HG03439 (cell line): ENCODE measurements around the gene ABCB4.
A peak's percentile ranks its signal among the peaks of the same experiment; 100 is the strongest.

Experiments used
- ATAC-seq: cut with Tn5 transposase; IDR thresholded peaks from one replicate; pipeline ENCODE4 v1.9.1; 2021; ENCODE audit warnings: mild to moderate bottlenecking, moderate library complexity; ENCODE audit not compliant: unreplicated experiment

Gene ABCB4

DNA sequence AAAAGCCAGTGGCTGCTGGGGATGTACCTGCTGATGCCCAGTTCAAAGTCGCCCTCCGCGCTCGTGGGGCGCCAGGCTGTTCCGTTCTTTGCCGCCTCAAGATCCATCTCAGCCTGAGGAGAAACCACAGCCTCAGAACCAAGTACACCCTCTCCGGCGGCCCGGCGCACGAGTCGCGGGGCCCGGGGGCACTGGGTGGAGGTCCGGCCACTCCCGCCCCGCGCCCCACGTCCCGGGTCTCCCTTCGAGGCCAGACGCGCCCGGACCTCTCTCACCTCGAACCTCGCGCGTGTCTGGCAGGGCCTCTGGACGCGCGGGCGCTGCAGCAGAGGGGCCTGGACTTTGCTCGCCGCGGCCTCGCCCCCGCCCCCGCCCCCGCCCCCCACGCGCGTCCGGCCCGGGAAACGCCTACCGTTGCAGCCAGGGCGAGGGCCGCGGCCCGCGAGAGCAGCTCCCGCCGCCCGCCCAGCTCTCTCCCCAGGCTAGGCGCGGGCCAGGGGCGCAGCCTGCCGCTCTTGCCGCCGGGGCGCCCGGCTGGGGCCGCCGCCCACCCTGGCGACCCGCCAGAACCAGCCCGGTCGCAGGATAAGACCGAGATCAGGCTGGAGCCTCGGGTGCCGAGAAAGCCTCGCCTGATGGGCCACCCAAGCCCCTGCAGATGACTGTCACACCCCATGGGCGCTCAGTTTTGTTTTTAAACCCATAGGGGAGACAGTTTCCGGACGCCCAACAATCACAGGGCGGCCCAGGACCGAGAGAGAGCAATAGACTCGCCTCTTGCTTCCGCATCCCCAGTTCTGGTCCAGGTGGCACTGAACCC, at the start of gene ABCB4:
TSS of gene ABCB4 (minus strand) at position 322 of the 820 bp plus-strand sequence. CDS start at position 107, 215 bp downstream.
- peak; percentile 27 for ATAC-seq

GRCh38 chr7:87518735-87519134, 43.3 kb upstream of the ABCB4 start:
- no peak for ATAC-seq

DNA sequence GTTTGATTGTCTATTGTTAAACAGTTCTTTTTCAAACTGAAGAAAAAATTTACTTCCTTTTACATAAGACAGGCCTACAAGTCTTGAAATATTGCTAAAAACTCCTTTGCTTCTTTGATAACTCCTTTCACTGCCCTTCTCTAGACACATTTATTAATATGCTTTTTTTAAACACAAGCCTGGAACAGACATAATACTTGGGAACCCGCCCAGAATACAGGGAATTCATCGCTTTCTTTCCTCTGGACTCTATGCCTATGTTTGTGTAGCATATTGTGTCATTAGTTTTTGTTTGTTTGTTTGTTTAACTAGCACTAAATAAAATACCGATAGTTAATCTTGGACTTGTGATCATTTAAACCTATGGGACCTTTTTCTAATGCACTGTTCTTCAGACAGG, 42.4 kb upstream of the ABCB4 start:
- ATAC-seq: no peak

- ATAC-seq: no peak
Observed at GRCh38 chr7:87517136-87517815, 41.8 kb upstream of the ABCB4 start.

DNA sequence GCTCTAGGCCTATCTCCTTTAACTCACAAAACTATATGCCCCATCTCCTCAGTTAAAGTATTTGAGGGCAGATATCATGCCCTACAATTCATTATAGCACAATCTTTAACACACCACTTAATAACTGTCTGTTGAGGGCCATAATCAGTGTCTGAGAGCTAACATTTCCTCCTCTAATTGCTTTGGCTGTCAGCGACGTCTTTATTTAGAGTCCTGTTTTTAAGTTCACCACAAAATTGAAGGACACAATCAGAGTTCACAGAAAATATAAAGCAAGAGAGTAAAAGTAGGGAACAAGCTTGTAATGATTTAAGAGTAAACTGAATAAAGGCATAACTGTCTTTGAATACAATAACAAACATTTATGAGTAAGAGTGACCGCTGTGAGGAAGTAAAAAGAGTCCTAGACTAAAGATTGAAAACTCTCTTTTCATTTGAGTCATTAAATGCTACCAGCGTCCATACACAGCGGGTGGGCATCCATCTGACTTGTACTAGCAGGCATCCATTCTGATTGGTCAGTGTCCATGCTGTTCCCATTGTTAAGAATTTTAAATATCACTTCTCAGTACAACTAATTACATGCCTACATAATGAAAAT, 38.4 kb upstream of the ABCB4 start:
- no peak for ATAC-seq

DNA sequence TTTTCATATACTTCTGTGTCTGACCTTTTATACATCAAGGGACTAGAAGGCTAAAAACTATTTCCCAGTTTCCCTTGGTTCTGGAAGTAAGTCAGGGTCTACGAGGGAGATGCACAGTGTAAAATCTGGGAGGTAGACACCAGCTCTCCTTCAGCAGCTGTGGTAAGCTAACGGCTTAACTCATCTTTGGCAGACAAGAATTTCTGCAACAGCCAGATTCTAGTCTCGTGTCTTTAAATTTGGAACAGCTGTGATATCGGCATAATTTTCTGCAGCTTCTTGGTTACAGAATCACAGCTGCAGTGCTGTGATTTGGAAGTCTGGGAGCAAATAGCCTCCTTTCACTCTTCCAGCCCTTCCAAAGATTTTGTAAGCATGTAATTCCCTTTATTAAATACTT, 37.4 kb upstream of the ABCB4 start:
- no peak for ATAC-seq

GRCh38 chr7:87511510-87511909, 36.0 kb upstream of the ABCB4 start:
- no peak for ATAC-seq

DNA sequence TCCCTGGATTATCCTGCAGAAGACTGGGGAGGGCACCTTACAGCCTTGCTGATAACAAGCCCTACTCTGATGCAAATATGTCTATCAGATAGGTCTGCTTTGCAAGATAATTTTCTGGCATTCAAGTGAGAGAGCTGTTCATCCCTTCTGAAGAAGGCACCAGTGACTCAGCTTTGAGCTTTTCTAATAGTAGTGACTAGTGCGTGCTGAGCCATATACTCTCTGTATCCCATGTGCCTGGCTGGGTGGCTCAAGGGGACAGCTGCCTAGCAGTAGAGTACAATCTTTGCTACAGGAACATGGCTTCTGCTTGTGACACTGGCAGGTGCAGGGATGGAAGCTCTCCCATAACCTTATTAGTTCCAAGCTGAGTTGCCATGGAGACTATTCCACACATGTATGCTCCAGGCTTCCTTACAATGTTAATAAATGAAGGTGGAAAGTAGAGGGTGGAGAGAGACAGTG, 35.0 kb upstream of the ABCB4 start:
- no peak for ATAC-seq

DNA sequence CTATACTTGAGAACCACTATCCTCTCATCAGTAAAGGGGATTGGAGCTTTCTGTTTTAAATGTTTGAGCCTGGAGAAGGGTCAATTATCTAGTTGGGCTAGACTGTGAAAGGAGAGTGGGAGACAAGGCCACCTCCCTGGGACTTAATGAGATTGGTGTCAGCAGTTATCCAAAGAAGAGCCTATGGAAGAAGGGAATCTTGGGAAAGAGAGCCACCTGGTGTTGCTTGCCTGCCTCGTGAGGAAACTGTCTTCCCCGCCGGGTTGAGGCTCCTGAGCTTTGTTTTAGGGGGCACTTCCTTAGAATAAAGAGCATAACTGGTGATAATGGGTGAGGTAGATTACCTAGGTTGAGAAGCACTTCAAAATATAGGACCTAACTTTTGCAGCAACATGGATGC, 32.0 kb upstream of the ABCB4 start:
- no peak for ATAC-seq

DNA sequence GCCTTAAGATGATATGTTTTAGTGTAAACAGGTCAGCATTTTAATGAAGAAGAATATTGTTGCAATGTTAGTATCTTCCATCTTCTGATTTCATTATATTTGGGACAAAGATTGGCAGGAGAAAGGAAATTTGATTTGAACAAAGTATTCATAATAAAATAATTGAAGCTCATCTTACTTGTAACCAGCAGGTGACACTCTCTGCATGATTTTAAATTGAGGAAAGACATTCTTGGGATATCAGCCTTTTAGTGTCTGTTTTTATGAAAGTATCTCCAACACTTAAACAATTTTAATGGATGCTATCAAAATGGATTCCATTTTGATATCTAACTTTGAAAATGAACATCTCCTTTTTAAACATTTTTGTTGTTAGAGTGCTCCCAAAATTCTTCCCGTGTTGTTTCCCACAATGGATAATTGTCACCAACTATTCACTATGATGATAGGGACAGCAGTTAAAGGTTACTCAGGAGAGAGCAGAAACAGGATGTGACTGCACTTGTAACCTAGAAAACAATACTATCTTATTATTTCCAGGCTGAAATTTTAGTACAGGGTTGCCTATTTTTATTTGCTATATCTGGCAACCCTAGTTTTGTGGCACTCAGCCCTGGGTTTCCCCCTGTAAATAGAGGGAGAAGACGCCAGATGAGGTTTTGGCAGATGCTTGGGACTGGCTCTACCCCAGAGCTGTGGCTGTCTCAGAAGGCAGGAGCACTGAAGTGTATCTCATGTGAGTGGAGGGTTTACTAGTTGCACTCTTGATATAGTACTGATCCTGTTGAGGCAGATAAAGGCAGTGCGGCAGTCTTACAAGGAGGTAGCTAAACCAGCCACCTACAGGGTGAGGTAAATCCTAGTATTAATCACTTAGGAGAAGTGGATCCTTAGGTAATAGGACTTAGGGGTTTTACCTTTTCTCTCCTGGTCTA, 31.0 kb upstream of the ABCB4 start:
- ATAC-seq: no peak

DNA sequence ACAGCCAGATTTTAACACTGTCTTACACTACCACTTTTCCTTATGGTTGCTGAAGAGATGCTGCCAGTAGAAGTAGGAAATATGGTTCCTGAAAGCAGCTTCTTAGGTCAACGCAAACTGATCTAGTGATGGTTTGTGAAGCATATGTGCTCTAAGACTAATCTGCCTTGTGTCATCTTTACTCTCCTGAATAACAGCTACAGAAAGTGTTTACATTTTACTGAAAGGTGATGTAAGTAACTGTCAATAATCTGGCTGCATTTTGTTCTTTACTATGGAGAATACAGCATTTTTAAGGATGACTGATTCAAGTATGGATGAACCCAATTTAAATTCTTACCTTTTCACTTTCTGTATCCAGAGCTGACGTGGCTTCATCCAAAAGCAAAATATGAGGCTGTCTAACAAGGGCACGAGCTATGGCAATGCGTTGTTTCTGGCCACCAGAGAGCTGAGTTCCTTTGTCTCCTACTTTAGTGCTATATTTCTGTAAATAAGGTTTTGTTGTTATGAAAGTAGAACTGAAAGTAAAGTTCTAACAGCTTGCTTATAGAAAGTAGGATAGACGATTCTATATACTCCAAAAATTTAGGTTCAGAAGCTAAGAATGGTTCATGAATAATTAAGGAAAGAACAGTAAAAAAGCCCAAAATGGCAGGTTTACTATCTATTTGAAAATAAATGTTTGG, 30.2 kb upstream of the ABCB4 start:
- ATAC-seq: no peak

- ATAC-seq: no peak
Observed at GRCh38 chr7:87505122-87505521, 29.6 kb upstream of the ABCB4 start.

- no peak for ATAC-seq
Observed at GRCh38 chr7:87499494-87499893, 24.0 kb upstream of the ABCB4 start.

DNA sequence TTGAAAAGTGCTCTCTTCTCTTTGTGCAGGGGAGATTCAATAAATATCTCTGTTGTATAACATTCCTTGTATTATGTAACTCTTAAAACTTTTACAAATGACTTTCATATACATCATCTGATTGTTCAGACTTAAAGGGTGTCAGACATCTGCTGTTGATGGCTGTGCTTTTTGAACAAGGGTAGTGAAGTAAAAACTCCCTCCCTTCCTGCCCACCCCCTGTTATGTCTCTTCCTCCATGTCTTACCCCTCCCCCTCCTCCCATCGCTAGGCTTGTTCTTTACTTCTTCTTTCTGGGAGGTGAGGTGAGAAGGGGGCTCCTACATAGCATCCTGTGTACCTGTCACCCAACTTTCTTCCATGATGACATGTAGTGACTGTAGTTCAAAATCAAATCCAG, 23.4 kb upstream of the ABCB4 start:
- ATAC-seq: no peak

DNA sequence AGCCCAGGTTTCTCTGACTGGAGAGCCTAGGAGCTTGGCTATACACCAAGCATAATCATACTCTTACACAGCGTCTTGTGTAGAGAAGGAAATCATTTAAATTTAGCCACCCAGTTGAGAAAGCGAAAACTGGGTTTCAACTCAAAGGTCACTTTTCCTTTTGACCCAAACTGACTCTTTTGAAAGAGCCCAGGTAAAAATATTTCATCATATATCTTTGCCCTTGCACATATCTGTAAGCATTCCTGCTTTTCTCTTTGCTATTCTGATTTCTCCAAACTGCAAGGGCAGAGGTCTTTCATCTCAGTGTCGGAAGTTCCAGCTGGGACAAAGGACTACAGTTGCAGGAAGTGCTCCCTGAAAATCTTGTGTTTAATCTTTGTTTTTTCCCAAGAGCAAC, 22.0 kb upstream of the ABCB4 start:
- no peak for ATAC-seq

- ATAC-seq: no peak
Observed at GRCh38 chr7:87495366-87495765, 19.9 kb upstream of the ABCB4 start.

- ATAC-seq: no peak
Observed at GRCh38 chr7:87494454-87494853, 19.0 kb upstream of the ABCB4 start.

DNA sequence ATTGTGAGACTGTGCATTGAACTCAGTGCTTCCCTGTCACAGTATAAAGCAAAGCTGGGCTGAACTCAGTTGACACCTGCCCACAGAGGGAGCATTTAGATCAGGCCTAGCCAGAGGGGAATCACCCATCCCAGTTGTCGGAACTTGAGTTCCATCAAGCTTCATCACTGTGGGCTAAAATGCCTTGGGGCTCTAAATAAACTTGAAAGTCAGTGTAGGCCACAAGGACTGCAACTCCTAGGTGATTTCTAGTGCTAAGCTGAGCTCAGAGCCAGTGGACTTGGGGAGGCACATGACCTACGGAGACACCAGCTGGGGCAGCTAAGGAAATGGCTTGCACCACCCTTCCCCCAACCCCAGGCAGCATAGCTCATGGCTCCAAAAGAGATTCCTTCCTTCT, 7.7 kb upstream of the ABCB4 start:
- ATAC-seq: no peak

- ATAC-seq: no peak
Observed at GRCh38 chr7:87482115-87482514, 6.6 kb upstream of the ABCB4 start.

DNA sequence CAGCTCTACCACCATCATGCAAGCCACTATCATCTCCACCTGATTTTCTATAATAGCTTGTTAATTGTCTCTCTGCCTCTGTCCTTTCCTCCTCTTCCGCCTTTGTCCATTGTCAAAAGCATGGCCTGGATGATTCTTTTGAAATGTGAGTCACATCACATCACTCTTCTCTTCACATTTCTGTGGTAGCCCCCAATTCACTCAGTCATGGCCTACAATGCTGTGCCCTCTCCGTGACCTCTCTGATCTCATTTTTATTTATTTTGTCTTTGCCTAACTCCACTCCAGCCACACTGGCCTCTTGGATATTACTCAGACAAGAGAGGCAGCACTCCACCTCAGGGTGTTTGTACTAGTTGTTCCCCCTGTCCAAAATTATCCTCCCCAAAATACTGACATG, 4.9 kb upstream of the ABCB4 start:
- no peak for ATAC-seq
